Adrenal gland (tissue), 12 donors: ENCODE results near the gene ZNF2. TPM values are rescaled to one million over a fixed set of nuclear protein-coding genes. Genes with fewer than 3 reads are reported as not detected.

Experiments used
- DNase-seq, 7 donors: peaks; one replicate each; pipeline ENCODE4 v3.0.0-alpha.2; 2019 to 2020
- H3K27ac ChIP-seq, 5 donors: fragments of 200-600 bp; sonication (generic) in 4 of 5; 1 replicate in 3 of 5; 2 replicates in 2 of 5; pipeline versions ENCODE4 v1.5.1 to v1.8.0; 2016 to 2020; ENCODE audit warnings: mild to moderate bottlenecking in 1 of 5
- H3K27me3 ChIP-seq: fragments of 200-600 bp; 2 replicates; pipeline ENCODE4 v1.8.0; 2021
- H3K36me3 ChIP-seq, 2 donors: fragments of 200-600 bp; replicated peaks in 1 of 2; 1 replicate in 1 of 2; 2 replicates in 1 of 2; pipeline versions ENCODE4 v1.5.1 to v1.8.0; 2018 to 2022
- H3K4me1 ChIP-seq, 2 donors: fragments of 200-600 bp; replicated peaks in 1 of 2; 1 replicate in 1 of 2; 2 replicates in 1 of 2; pipeline versions ENCODE4 v1.5.1 to v1.8.0; 2018 to 2021
- H3K4me3 ChIP-seq, 4 donors: fragments of 200-600 bp; sonication (generic) in 3 of 4; one replicate each; pipeline ENCODE4 v1.5.1; 2016 to 2018
- H3K9me3 ChIP-seq, 3 donors: fragments of 200-600 bp; sonication (generic) in 1 of 3; replicated peaks in 1 of 3; 1 replicate in 2 of 3; 2 replicates in 1 of 3; pipeline versions ENCODE4 v1.5.1 to v1.8.0; 2016 to 2021
- POLR2A ChIP-seq, 2 donors: fragments of 450-650 bp; IDR thresholded peaks; one replicate each; pipeline ENCODE4 v1.6.1; 2017; ENCODE audit warnings: antibody characterized with exemption in 2 of 2, mild to moderate bottlenecking in 2 of 2, moderate library complexity in 1 of 2
- WGBS, 4 donors: extraction: QIAGEN DNeasy Blood & Tissue Kit in 2 of 4; methylation state at CpG; one replicate each; pipeline versions ENCODE4 v1.1.5 to v1.1.7; 2013 to 2017; 5-methylcytosine and 5-hydroxymethylcytosine counted together
- intact Hi-C, 2 donors: fragments of 100-400 bp; cut with DNase I; formaldehyde crosslinking; loops; one replicate each; pipeline versions ENCODE4 v1.14.1 to v1.15.0; 2022 to 2023
- polyA plus RNA-seq, 3 donors: library from polyadenylated mRNA; stranded (reverse); fragments of 200-250 nt in 2 of 3; fragments of 350-450 nt in 1 of 3; fragmentation: Illumina TruSeq in 1 of 3; extraction: RNeasy Lipid Tissue Mini Kit (QIAGEN cat#74804) in 1 of 3; gene quantifications; one replicate each; pipeline ENCODE4 v1.2.3, GENCODE V29; 2013 to 2014
- total RNA-seq, 9 donors: library from RNA; depleted of rRNA in 4 of 9; stranded (reverse); fragments of >200 nt in 4 of 9; fragments of 120-200 nt in 1 of 9; fragmentation: NEBNext Ultra II Directional in 1 of 9; extraction: Animal tissue kit (Norgen Biotek cat#: 25700) in 1 of 9; gene quantifications; one replicate each; pipeline versions ENCODE4 v1.1.0 to v1.2.4, GENCODE V29; 2013 to 2023
- TF ChIP-seq, protein P1 (sequence below), 6 experiments: fragments of 450-650 bp in 4 of 6; fragments of 200-600 bp in 2 of 6; sonication (generic) in 1 of 6; IDR thresholded peaks; 1 replicate in 5 of 6; 2 replicates in 1 of 6; pipeline versions ENCODE4 v1.5.1 to v1.8.0; 2016 to 2021; ENCODE audit warnings: antibody characterized with exemption in 6 of 6, mild to moderate bottlenecking in 2 of 6, moderate library complexity in 1 of 6
- donor health status: healthy with polysubstance abuse.
- donor health status: Bipolar disorder and iron deficiency.
- donor health status: DM: yes; HTN: yes; CAD: no.
- donor health status: DM: no; HTN: no; CAD: no.
- donor health status: DM: no; HTN: no; CAD: no.
- donor health status: DM: yes; HTN: yes; CAD: no.

ZNF2 gene
- total and polyA plus RNA-seq, 12 donors: 1.8 to 9.3 (median 5.2) TPM

DNA sequence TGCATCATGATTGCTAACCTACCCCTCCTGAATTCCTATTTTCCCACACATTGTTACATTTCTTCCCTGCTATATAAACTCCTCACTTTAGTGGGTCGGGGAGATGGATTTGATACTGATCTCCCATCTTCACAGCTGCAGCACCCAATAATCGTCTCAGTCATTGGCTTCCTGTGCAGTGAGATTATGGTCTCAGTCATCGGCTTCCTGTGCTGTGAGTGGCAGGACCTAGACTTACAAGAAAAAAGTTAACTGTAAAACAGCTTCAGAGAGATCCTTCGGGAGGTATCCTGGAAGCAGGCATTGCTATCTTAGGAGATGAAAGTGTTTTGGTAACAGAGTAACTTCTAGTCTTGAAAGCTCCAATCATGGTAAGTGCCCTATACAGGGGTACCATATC, 38.3 kb downstream of the ZNF2 start:
- Histone ChIP-seq H3K9me3 (no peaks in the 10 kb centered on the region), H3K27ac (no peak overlapping the region), H3K4me3 (no peak overlapping the region), H3K27me3 (no peaks in the 10 kb centered on the region), H3K4me1 (peaks cover 0 to 11% of the 10 kb centered on the region in 2 donors), H3K36me3 (no peaks in the 10 kb centered on the region)
- DNase-seq: no peak
- TF ChIP-seq, protein P1, sequence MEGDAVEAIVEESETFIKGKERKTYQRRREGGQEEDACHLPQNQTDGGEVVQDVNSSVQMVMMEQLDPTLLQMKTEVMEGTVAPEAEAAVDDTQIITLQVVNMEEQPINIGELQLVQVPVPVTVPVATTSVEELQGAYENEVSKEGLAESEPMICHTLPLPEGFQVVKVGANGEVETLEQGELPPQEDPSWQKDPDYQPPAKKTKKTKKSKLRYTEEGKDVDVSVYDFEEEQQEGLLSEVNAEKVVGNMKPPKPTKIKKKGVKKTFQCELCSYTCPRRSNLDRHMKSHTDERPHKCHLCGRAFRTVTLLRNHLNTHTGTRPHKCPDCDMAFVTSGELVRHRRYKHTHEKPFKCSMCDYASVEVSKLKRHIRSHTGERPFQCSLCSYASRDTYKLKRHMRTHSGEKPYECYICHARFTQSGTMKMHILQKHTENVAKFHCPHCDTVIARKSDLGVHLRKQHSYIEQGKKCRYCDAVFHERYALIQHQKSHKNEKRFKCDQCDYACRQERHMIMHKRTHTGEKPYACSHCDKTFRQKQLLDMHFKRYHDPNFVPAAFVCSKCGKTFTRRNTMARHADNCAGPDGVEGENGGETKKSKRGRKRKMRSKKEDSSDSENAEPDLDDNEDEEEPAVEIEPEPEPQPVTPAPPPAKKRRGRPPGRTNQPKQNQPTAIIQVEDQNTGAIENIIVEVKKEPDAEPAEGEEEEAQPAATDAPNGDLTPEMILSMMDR (IDR thresholded peaks at IDR 0.05): no peak
- no peak for TF ChIP-seq POLR2A (IDR thresholded peaks at IDR 0.05)
- WGBS, 4 donors: 88 to 95% (median 89%) methylated on average over 4 of the region's 4 CpGs
- intact Hi-C loops: no loop called here

DNA sequence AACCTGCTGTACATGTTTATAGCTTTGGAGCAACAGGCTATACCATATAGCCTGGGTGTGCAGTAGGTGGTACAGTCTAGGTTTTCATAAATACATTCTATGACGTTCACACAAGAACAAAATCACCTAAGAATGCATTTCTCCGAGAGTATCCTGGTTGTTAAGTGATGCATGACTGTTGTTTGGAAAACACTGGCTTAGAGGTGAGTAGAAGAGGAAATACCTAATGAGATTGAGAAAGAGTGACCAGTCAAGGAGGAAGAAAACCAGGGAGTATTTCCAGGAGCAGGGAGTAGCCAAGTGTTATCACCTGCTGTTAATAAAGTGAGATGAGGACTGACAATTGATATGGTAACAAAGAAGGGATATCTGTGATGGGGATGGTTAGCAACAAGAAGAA, 38.8 kb downstream of the ZNF2 start:
- WGBS, 4 donors: 85 to 89% (median 87%) methylated on average over 2 of the region's 2 CpGs
- TF ChIP-seq, protein P1 (IDR thresholded peaks at IDR 0.05): no peak
- no peak for TF ChIP-seq POLR2A (IDR thresholded peaks at IDR 0.05)
- Histone ChIP-seq H3K27ac (no peak overlapping the region), H3K4me1 (peaks cover 0 to 11% of the 10 kb centered on the region in 2 donors), H3K4me3 (no peak overlapping the region), H3K36me3 (no peaks in the 10 kb centered on the region), H3K27me3 (no peaks in the 10 kb centered on the region), H3K9me3 (no peaks in the 10 kb centered on the region)
- DNase-seq: no peak
- intact Hi-C loops: no loop called here

DNA sequence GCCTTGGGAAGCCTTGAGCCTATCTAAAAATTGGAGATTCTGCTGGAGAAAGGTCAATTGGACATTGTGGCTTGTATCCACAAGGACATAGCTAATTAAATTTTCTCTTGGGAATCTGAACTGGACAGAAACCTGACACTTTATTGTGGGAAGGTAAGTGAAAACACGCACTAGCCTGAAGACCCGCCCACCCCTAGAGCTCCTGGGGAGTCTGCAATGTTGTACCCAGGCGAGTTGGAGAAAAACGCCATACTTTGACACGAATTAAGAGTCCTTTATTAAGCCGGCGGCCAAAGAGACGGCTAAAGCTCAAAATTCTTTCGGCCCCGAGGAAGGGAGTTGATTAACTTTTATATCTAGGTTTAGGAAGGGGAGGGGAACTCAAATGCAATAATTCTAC, 40.5 kb downstream of the ZNF2 start:
- no peaks in the 10 kb centered on the region for H3K36me3 ChIP-seq
- TF ChIP-seq, protein P1 (IDR thresholded peaks at IDR 0.05): no peak
- TF ChIP-seq POLR2A (IDR thresholded peaks at IDR 0.05): no peak
- H3K9me3 ChIP-seq: peaks cover 0 to 6% (median 0%) of the 10 kb centered on the region in 3 donors
- H3K27ac ChIP-seq: no peak overlapping the region
- H3K4me3 ChIP-seq: peak overlapping the region in 1 of 4 donors; percentile 81
- H3K4me1 ChIP-seq: peaks cover 0 to 11% of the 10 kb centered on the region in 2 donors
- intact Hi-C loops: no loop called here
- 55 to 64% (median 60%) methylated on average over 10 of the region's 10 CpGs for WGBS, 4 donors
- H3K27me3 ChIP-seq: no peaks in the 10 kb centered on the region
- no peak for DNase-seq

DNA sequence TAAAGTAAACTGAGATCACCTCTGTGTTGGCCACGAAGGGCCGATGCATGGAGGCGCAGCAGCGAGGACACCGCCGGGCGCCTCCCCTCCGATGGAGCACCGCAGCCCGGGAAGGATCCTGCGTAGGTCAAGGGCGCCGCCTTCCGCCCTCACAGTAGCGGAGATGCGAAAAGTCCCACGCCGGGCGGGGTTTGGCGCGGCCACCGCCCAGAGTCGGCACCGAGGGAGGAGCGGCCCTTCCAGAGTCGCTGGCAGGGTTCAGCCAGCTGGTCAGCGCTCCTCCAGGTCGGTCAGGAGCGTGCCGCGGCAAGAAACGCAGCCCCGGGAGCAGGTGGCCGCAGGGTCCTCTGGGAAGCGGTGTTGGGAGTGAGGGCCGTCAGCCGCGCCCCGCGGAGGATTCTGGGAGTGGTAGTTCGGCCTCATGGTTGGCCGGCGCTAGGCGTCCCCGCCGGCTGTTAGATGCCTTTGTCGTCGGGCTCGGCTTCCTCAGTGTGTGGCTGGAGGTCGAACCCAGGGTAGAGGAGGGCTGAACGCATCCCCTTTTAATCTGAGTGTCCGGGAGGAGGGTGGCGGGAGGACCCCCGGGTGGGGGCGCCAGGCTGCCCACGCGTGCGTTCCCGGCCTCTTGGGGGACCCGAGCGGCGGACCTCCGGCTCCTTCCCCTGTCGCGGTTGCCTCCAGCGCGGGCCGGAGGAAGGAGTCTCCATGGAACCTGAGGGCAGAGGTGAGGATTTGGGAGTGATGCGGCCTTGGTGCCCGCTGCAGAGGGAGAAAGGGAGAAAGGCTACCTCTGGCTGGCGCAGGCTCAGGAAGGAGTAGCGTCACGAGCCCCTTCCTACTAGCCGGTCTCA, 41.7 kb downstream of the ZNF2 start, which contains the start of gene ZNF892:
TSS of gene ZNF892 (plus strand) at position 411 of the 851 bp plus-strand sequence. CDS start at position 706, 295 bp downstream.
- WGBS, 4 donors: 0 to 2% (median 1%) methylated on average over 25 to 74 of the region's 74 CpGs
- peak; percentile 28 to 37 for TF ChIP-seq POLR2A (IDR thresholded peaks at IDR 0.05)
- TF ChIP-seq, protein P1 (IDR thresholded peaks at IDR 0.05): peak in 4 of 6 experiments; percentile 19 to 39 (median 30)
- Histone ChIP-seq H3K4me3 (peak within 1 kb of the TSS in 3 of 4 donors; percentile 32 to 81 (median 61)), H3K36me3 (no peaks in the 10 kb centered on the region), H3K9me3 (peaks cover 0 to 6% (median 5%) of the 10 kb centered on the region in 3 donors), H3K4me1 (peaks cover 0 to 11% of the 10 kb centered on the region in 2 donors), H3K27me3 (no peaks in the 10 kb centered on the region), H3K27ac (peak within 1 kb of the TSS in 4 of 5 donors; percentile 45 to 86 (median 71))
- DNase-seq: peak; percentile 84 to 92 (median 86)
- intact Hi-C loops: no loop called here
